A549 (cell line): ENCODE measurements around the gene FHIT.

Experiments
- CBX8 ChIP-seq: fragments of 200-600 bp; sonication (generic); IDR thresholded peaks from 2 replicates; pipeline ENCODE4 v1.6.1; 2016
- GATA3 ChIP-seq: IDR thresholded peaks from 2 replicates; pipeline ENCODE4 v1.6.1; 2012; ENCODE audit warnings: borderline replicate concordance
- HDAC2 ChIP-seq: fragments of 200-600 bp; sonication (generic); IDR thresholded peaks from 2 replicates; pipeline ENCODE4 v1.6.1; 2016
- POLR2A ChIP-seq: IDR thresholded peaks from 2 replicates; pipeline ENCODE4 v1.6.1; 2012; ENCODE audit warnings: mild to moderate bottlenecking, low read length
- TF ChIP-seq, protein P1 (sequence below): IDR thresholded peaks from 2 replicates; pipeline ENCODE4 v1.6.1; 2012
- TF ChIP-seq, protein P2 (sequence below): fragments of >200 bp; sonication (Bioruptor Twin); formaldehyde crosslinking; IDR thresholded peaks from 3 replicates; pipeline ENCODE4 v1.5.1; 2016
- TF ChIP-seq, protein P3 (sequence below): fragments of 450-650 bp; IDR thresholded peaks from 2 replicates; pipeline ENCODE4 v1.6.1; 2014; ENCODE audit warnings: antibody characterized with exemption

- TF ChIP-seq GATA3 (no peak), POLR2A (no peak), CBX8 (no peak), HDAC2 (no peak)
- TF ChIP-seq, protein P1, sequence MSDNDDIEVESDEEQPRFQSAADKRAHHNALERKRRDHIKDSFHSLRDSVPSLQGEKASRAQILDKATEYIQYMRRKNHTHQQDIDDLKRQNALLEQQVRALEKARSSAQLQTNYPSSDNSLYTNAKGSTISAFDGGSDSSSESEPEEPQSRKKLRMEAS: no peak
- TF ChIP-seq, protein P2, sequence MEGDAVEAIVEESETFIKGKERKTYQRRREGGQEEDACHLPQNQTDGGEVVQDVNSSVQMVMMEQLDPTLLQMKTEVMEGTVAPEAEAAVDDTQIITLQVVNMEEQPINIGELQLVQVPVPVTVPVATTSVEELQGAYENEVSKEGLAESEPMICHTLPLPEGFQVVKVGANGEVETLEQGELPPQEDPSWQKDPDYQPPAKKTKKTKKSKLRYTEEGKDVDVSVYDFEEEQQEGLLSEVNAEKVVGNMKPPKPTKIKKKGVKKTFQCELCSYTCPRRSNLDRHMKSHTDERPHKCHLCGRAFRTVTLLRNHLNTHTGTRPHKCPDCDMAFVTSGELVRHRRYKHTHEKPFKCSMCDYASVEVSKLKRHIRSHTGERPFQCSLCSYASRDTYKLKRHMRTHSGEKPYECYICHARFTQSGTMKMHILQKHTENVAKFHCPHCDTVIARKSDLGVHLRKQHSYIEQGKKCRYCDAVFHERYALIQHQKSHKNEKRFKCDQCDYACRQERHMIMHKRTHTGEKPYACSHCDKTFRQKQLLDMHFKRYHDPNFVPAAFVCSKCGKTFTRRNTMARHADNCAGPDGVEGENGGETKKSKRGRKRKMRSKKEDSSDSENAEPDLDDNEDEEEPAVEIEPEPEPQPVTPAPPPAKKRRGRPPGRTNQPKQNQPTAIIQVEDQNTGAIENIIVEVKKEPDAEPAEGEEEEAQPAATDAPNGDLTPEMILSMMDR: no peak
- TF ChIP-seq, protein P3, sequence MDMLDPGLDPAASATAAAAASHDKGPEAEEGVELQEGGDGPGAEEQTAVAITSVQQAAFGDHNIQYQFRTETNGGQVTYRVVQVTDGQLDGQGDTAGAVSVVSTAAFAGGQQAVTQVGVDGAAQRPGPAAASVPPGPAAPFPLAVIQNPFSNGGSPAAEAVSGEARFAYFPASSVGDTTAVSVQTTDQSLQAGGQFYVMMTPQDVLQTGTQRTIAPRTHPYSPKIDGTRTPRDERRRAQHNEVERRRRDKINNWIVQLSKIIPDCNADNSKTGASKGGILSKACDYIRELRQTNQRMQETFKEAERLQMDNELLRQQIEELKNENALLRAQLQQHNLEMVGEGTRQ: no peak
Observed at GRCh38 chr3:61040618-61041017, 210.6 kb downstream of the FHIT start.
